Measurements from ENCODE around the gene MCOLN2.

GRCh38 chr1:84936116-84936810 is 60.6 kb downstream of the MCOLN2 start:
- no peak for TF ChIP-seq EZH2 (IDR thresholded peaks at IDR 0.05; ENCODE audit: low read depth)
- TF ChIP-seq, protein P1, sequence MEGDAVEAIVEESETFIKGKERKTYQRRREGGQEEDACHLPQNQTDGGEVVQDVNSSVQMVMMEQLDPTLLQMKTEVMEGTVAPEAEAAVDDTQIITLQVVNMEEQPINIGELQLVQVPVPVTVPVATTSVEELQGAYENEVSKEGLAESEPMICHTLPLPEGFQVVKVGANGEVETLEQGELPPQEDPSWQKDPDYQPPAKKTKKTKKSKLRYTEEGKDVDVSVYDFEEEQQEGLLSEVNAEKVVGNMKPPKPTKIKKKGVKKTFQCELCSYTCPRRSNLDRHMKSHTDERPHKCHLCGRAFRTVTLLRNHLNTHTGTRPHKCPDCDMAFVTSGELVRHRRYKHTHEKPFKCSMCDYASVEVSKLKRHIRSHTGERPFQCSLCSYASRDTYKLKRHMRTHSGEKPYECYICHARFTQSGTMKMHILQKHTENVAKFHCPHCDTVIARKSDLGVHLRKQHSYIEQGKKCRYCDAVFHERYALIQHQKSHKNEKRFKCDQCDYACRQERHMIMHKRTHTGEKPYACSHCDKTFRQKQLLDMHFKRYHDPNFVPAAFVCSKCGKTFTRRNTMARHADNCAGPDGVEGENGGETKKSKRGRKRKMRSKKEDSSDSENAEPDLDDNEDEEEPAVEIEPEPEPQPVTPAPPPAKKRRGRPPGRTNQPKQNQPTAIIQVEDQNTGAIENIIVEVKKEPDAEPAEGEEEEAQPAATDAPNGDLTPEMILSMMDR (conservative IDR thresholded peaks at IDR 0.05): peak; percentile 98

Measured in PC-9 (cell line).